Measurements from ENCODE around the gene COL26A1.

DNA sequence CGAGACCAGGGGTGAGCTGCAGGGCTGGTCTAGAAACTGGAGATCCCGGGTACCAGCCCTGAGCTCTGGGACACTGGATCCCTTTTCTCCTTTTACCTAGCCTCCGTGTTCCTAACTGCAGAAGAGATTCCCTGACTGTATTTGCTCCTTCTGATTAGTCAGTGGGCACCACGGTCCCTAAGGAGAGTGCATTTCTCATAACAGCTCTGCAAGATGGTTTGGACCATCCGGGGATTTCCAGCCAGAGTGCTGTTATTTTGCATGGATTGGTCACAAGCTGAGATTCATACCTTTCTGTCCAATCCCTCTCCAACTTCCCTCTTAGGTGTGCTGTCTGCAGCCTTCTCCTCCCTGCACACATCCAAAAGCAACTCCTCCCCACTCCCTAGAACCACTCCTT, 143.9 kb downstream of the COL26A1 start:
- TF ChIP-seq POLR2AphosphoS5 (IDR thresholded peaks at IDR 0.05; ENCODE audit: borderline replicate concordance, low read depth, low read length) (no peak), EZH2 (IDR thresholded peaks at IDR 0.05) (no peak)

Measured in SK-N-MC (cell line).